K562 (cell line): ENCODE data around the gene COL8A2. TPM values are rescaled to one million over a fixed set of nuclear protein-coding genes. Genes with fewer than 3 reads are reported as not detected.

Source experiments
- BRCA1 ChIP-seq, 2 experiments: fragments of 450-650 bp in 1 of 2; sonication (generic) in 1 of 2; formaldehyde crosslinking in 1 of 2; IDR thresholded peaks; 2 replicates each; pipeline versions ENCODE4 v1.5.0 to v1.6.1; 2017 to 2020; ENCODE audit warnings: mild to moderate bottlenecking in 1 of 2, missing genetic modification reagents in 1 of 2
- CSDE1 ChIP-seq, 2 experiments: fragments of 450-650 bp; IDR thresholded peaks; 2 replicates each; pipeline ENCODE4 v1.6.1; 2016; ENCODE audit warnings: mild to moderate bottlenecking in 1 of 2
- FOXJ2 ChIP-seq: fragments of 200-800 bp; sonication (Bioruptor generic); IDR thresholded peaks from 2 replicates; pipeline ENCODE4 v1.6.1; 2016; ENCODE audit warnings: missing genetic modification characterization, missing compliant biosample characterization
- NELFE ChIP-seq: IDR thresholded peaks from 2 replicates; pipeline ENCODE4 v1.6.1; 2011; ENCODE audit warnings: mild to moderate bottlenecking; ENCODE audit not compliant: insufficient read depth, insufficient read length
- NR1H2 ChIP-seq: sonication (generic); formaldehyde crosslinking; IDR thresholded peaks from 2 replicates; pipeline ENCODE4 v1.4.0; 2020; ENCODE audit warnings: mild to moderate bottlenecking, missing genetic modification reagents
- PML ChIP-seq: IDR thresholded peaks from 2 replicates; pipeline ENCODE4 v1.6.1; 2012; ENCODE audit warnings: low read length, inconsistent platforms
- POLR2AphosphoS2 ChIP-seq: IDR thresholded peaks from 2 replicates; pipeline ENCODE4 v1.6.1; 2012; ENCODE audit warnings: low read length, improper control_type of control experiment
- POU5F1 ChIP-seq: fragments of 150-350 bp; IDR thresholded peaks from 2 replicates; pipeline ENCODE4 v1.6.1; 2014; ENCODE audit warnings: borderline replicate concordance, low read length, low read depth, mild to moderate bottlenecking; ENCODE audit not compliant: partially characterized antibody
- RAD21 ChIP-seq, 2 experiments: fragments of 250-450 bp in 1 of 2; fragments of 450-650 bp in 1 of 2; sonication (Bioruptor Pico) in 1 of 2; formaldehyde crosslinking in 1 of 2; IDR thresholded peaks in 1 of 2; conservative IDR thresholded peaks in 1 of 2; 2 replicates each; pipeline versions ENCODE4 v1.4.0 to v1.8.0; 2020 to 2022; ENCODE audit warnings: mild to moderate bottlenecking in 2 of 2, moderate library complexity in 1 of 2
- SAFB2 ChIP-seq: fragments of 200-400 bp; formaldehyde crosslinking; IDR thresholded peaks from 2 replicates; pipeline ENCODE4 v1.6.1; 2018; ENCODE audit warnings: borderline replicate concordance, low read length, low read depth, moderate library complexity; ENCODE audit not compliant: severe bottlenecking
- TEAD1 ChIP-seq, 2 experiments: fragments of 450-650 bp in 1 of 2; sonication (generic) in 1 of 2; formaldehyde crosslinking; IDR thresholded peaks; 2 replicates each; pipeline versions ENCODE4 v1.4.0 to v1.8.0; 2020 to 2022; ENCODE audit warnings: mild to moderate bottlenecking in 2 of 2, missing genetic modification reagents in 1 of 2
- ZNF143 ChIP-seq: sonication (generic); formaldehyde crosslinking; IDR thresholded peaks from 2 replicates; pipeline ENCODE4 v1.9.0; 2022; ENCODE audit warnings: mild to moderate bottlenecking, missing genetic modification reagents
- ZNF23 ChIP-seq: fragments of 250-450 bp; sonication (Bioruptor Pico); IDR thresholded peaks from 2 replicates; pipeline ENCODE4 v1.4.0; 2020; ENCODE audit warnings: mild to moderate bottlenecking
- ZNF232 ChIP-seq: sonication (generic); formaldehyde crosslinking; IDR thresholded peaks from 2 replicates; pipeline ENCODE4 v1.8.0; 2022; ENCODE audit warnings: mild to moderate bottlenecking, missing genetic modification reagents
- ZNF24 ChIP-seq: fragments of 450-650 bp; IDR thresholded peaks from 2 replicates; pipeline ENCODE4 v1.6.1; 2016
- ZNF41 ChIP-seq: fragments of 250-450 bp; sonication (Bioruptor Pico); conservative IDR thresholded peaks from 2 replicates; pipeline ENCODE4 v1.4.0; 2020; ENCODE audit warnings: mild to moderate bottlenecking
- ZSCAN29 ChIP-seq: fragments of 450-650 bp; IDR thresholded peaks from 2 replicates; pipeline ENCODE4 v1.6.1; 2017
- polyA plus RNA-seq, 8 experiments: library from polyadenylated mRNA; depleted of rRNA in 4 of 8; stranded (reverse) in 5 of 8; unstranded in 3 of 8; fragments of >200 nt; fragmentation: Nextera tagmentation in 2 of 8; fragmentation: Illumina TruSeq in 1 of 8; extraction: Ambion mirVana in 2 of 8; extraction: Trizol in 1 of 8; gene quantifications; 2 replicates each; pipeline versions ENCODE4 v1.2.1 to v1.2.3, GENCODE V29; 2011 to 2014; ENCODE audit warnings: inconsistent platforms in 1 of 8, missing spikeins in 1 of 8
- total RNA-seq, 7 experiments: library from RNA; depleted of rRNA in 6 of 7; stranded (reverse); fragments of >200 nt in 6 of 7; fragmentation: Illumina TruSeq in 2 of 7; extraction: Trizol in 2 of 7; gene quantifications; 2 replicates each; pipeline versions ENCODE4 v1.2.1 to v1.2.3, GENCODE V29; 2011 to 2021; ENCODE audit warnings: low replicate concordance in 1 of 7
- TF ChIP-seq, protein P1 (sequence below): IDR thresholded peaks from 2 replicates; pipeline ENCODE4 v1.6.1; 2012; ENCODE audit warnings: low read depth, low read length, improper control_type of control experiment, borderline replicate concordance
- TF ChIP-seq, protein P2 (sequence below), 2 experiments: fragments of 450-650 bp in 1 of 2; IDR thresholded peaks; 2 replicates each; pipeline ENCODE4 v1.6.1; 2011 to 2017; ENCODE audit warnings: low read depth in 2 of 2, antibody characterized with exemption in 1 of 2, borderline replicate concordance in 1 of 2, low read length in 1 of 2, mild to moderate bottlenecking in 1 of 2, mixed read lengths in 1 of 2; ENCODE audit not compliant: control insufficient read depth in 1 of 2
- TF ChIP-seq, protein P3 (sequence below): fragments of 450-650 bp; formaldehyde crosslinking; IDR thresholded peaks from 2 replicates; pipeline ENCODE4 v1.4.0; 2022; ENCODE audit warnings: missing genetic modification characterization

The COL8A2 gene
- total and polyA plus RNA-seq, 9 of the 15 experiments (the other 6 are each of a cell fraction or from before 2014, with no cell fraction given), result 0.03 to 0.14 (median 0.04) TPM; not detected in 5

DNA sequence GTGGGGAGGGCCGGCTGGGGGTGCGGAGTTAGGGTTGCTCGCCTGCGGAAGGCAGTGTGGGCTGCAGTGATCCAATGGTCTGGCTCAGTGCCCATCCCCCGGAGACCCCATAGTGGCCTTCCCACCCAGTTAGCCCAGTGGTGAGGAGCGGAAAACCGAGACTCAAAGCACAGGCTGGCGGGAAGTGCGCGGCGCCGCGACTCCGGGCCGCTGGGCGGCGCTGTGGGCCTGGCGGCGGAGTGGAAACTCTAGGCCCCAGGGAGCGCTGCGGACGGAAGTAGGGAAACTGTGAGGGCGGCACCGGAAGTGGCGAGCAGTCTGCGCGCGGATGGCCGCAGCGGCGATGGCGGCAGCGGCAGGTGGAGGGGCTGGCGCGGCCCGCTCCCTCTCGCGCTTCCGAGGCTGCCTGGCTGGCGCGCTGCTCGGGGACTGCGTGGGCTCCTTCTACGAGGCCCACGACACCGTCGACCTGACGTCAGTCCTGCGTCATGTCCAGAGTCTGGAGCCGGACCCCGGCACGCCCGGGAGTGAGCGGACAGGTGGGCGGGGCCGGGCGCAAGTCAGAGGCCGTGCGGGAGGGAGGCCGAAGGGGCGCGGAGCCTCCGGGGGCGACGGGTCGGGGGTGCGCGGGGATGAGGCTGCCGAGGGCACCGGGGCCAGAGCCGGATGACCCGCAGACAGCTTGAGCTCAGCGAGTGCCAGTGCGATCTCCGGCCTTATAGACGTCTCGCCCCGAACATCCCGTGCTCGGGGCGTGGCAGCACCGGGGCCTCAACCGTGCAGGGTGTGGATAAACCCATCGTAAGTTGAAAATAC is 36.2 kb downstream of the COL8A2 start, which contains the start of gene ADPRS (continued):
- TF ChIP-seq ZNF41 (CRISPR knock-in tag) (0 out of 2 replicates have a peak, but pooled peaks have one; percentile 29), SAFB2 (no peak), ZSCAN29 (peak; percentile 79; the same call in 1 of the 2 replicates), ZNF24 (peak; percentile 69), CSDE1 (IDR thresholded peaks at IDR 0.05) (peak in 1 of 2 experiments; percentile 65; a peak in 1 of 4 replicates), BRCA1 (IDR thresholded peaks at IDR 0.05) (no peak), BRCA1 (CRISPR knock-in tag; IDR thresholded peaks at IDR 0.05) (no peak), RAD21 (CRISPR knock-in tag; conservative IDR thresholded peaks at IDR 0.05 in 1 of 2, IDR thresholded peaks at IDR 0.05 in 1 of 2) (peak; percentile 40 to 63; a peak in 3 of 4 replicates), PML (peak; percentile 83; the same call in 1 of the 2 replicates), TEAD1 (CRISPR knock-in tag; IDR thresholded peaks at IDR 0.05) (peak; percentile 68 to 80), NELFE (no peak), ZNF232 (CRISPR knock-in tag) (no peak), FOXJ2 (tag) (no peak), POLR2AphosphoS2 (no peak), NR1H2 (CRISPR knock-in tag) (no peak; the same call in 1 of the 2 replicates), POU5F1 (peak; percentile 52), ZNF23 (no peak), ZNF143 (CRISPR knock-in tag) (peak; percentile 60)
- TF ChIP-seq, protein P1, sequence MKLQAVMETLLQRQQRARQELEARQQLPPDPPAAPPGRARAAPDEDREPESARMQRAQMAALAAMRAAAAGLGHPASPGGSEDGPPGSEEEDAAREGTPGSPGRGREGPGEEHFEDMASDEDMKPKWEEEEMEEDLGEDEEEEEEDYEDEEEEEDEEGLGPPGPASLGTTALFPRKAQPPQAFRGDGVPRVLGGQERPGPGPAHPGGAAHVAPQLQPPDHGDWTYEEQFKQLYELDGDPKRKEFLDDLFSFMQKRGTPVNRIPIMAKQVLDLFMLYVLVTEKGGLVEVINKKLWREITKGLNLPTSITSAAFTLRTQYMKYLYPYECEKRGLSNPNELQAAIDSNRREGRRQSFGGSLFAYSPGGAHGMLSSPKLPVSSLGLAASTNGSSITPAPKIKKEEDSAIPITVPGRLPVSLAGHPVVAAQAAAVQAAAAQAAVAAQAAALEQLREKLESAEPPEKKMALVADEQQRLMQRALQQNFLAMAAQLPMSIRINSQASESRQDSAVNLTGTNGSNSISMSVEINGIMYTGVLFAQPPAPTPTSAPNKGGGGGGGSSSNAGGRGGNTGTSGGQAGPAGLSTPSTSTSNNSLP, result 0 out of 2 replicates have a peak, but pooled peaks have one; percentile 27
- TF ChIP-seq, protein P2, sequence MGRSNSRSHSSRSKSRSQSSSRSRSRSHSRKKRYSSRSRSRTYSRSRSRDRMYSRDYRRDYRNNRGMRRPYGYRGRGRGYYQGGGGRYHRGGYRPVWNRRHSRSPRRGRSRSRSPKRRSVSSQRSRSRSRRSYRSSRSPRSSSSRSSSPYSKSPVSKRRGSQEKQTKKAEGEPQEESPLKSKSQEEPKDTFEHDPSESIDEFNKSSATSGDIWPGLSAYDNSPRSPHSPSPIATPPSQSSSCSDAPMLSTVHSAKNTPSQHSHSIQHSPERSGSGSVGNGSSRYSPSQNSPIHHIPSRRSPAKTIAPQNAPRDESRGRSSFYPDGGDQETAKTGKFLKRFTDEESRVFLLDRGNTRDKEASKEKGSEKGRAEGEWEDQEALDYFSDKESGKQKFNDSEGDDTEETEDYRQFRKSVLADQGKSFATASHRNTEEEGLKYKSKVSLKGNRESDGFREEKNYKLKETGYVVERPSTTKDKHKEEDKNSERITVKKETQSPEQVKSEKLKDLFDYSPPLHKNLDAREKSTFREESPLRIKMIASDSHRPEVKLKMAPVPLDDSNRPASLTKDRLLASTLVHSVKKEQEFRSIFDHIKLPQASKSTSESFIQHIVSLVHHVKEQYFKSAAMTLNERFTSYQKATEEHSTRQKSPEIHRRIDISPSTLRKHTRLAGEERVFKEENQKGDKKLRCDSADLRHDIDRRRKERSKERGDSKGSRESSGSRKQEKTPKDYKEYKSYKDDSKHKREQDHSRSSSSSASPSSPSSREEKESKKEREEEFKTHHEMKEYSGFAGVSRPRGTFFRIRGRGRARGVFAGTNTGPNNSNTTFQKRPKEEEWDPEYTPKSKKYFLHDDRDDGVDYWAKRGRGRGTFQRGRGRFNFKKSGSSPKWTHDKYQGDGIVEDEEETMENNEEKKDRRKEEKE (IDR thresholded peaks at IDR 0.05; ENCODE audit: borderline replicate concordance in 1 of 2, control insufficient read depth in 1 of 2, low read depth in 2 of 2, low read length in 1 of 2), result peak in 1 of 2 experiments; percentile 78; a peak in 1 of 4 replicates
- TF ChIP-seq, protein P3, sequence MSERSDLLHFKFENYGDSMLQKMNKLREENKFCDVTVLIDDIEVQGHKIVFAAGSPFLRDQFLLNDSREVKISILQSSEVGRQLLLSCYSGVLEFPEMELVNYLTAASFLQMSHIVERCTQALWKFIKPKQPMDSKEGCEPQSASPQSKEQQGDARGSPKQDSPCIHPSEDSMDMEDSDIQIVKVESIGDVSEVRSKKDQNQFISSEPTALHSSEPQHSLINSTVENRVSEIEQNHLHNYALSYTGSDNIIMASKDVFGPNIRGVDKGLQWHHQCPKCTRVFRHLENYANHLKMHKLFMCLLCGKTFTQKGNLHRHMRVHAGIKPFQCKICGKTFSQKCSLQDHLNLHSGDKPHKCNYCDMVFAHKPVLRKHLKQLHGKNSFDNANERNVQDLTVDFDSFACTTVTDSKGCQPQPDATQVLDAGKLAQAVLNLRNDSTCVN (CRISPR knock-in tag), result 0 out of 2 replicates have a peak, but pooled peaks have one; percentile 30
